ENCODE measurements around the gene ULK4. TPM values are rescaled to one million over a fixed set of nuclear protein-coding genes. Genes with fewer than 3 reads are reported as not detected.
A peak's percentile ranks its signal among the peaks of the same experiment; 100 is the strongest.

ULK4 gene
- polyA plus RNA-seq, 1 experiment = 1.6 TPM

- TF ChIP-seq CTCF (IDR thresholded peaks at IDR 0.05; ENCODE audit: insufficient read depth, low read depth, low read length) = no peak
- ChIA-PET POLR2A (no interaction called here), CTCF (no interaction called here)
- Histone ChIP-seq H3K27me3 (ENCODE audit: control insufficient read depth, insufficient read depth, low read length) (no peaks in the 10 kb centered on the region), H3K4me3 (ENCODE audit: low read depth, low read length) (no peak overlapping the region), H3K36me3 (ENCODE audit: control insufficient read depth, insufficient read depth, low read length) (no peaks in the 10 kb centered on the region)
- no peak for DNase-seq (ENCODE audit: low read depth)
These were observed 299.6 kb downstream of the ULK4 start for GRCh38 chr3:41662288-41662687.

- TF ChIP-seq CTCF (IDR thresholded peaks at IDR 0.05; ENCODE audit: insufficient read depth, low read depth, low read length) = no peak
- Histone ChIP-seq H3K36me3 (ENCODE audit: control insufficient read depth, insufficient read depth, low read length) (no peaks in the 10 kb centered on the region), H3K27me3 (ENCODE audit: control insufficient read depth, insufficient read depth, low read length) (no peaks in the 10 kb centered on the region), H3K4me3 (ENCODE audit: low read depth, low read length) (no peak overlapping the region)
- DNase-seq (ENCODE audit: low read depth) = no peak
- ChIA-PET POLR2A (no interaction called here), CTCF (no interaction called here)
These were observed 300.1 kb downstream of the ULK4 start for GRCh38 chr3:41661796-41662195.

- ChIA-PET POLR2A (no interaction called here), CTCF (no interaction called here)
- no peak for DNase-seq (ENCODE audit: low read depth)
- Histone ChIP-seq H3K36me3 (ENCODE audit: control insufficient read depth, insufficient read depth, low read length) (no peaks in the 10 kb centered on the region), H3K4me3 (ENCODE audit: low read depth, low read length) (no peak overlapping the region), H3K27me3 (ENCODE audit: control insufficient read depth, insufficient read depth, low read length) (no peaks in the 10 kb centered on the region)
- TF ChIP-seq CTCF (IDR thresholded peaks at IDR 0.05; ENCODE audit: insufficient read depth, low read depth, low read length) = no peak
These were observed 301.4 kb downstream of the ULK4 start for GRCh38 chr3:41660510-41660909.

- H3K27me3 ChIP-seq (ENCODE audit: control insufficient read depth, insufficient read depth, low read length) = no peaks in the 10 kb centered on the region
- H3K4me3 ChIP-seq (ENCODE audit: low read depth, low read length) = no peak overlapping the region
- DNase-seq (ENCODE audit: low read depth) = peak; percentile 2
- POLR2A ChIA-PET = no interaction called here
- TF ChIP-seq CTCF (IDR thresholded peaks at IDR 0.05; ENCODE audit: insufficient read depth, low read depth, low read length) = no peak
- CTCF ChIA-PET = no interaction called here
- no peaks in the 10 kb centered on the region for H3K36me3 ChIP-seq (ENCODE audit: control insufficient read depth, insufficient read depth, low read length)
These were observed 308.2 kb downstream of the ULK4 start for GRCh38 chr3:41653571-41654239.

- POLR2A ChIA-PET = no interaction called here
These were observed 309.0 kb downstream of the ULK4 start for GRCh38 chr3:41652931-41653330.

More at GRCh38 chr3:41652931-41653330, 309.0 kb downstream of the ULK4 start:
- H3K4me3 ChIP-seq (ENCODE audit: low read depth, low read length) = no peak overlapping the region
- CTCF ChIA-PET = interaction anchor here (1.0 kb wide), 1 partner anchor 229 kb away, joined by 3 read pairs; no protein-coding TSS in a partner anchor
- no peak for DNase-seq (ENCODE audit: low read depth)
- H3K27me3 ChIP-seq (ENCODE audit: control insufficient read depth, insufficient read depth, low read length) = no peaks in the 10 kb centered on the region
- no peaks in the 10 kb centered on the region for H3K36me3 ChIP-seq (ENCODE audit: control insufficient read depth, insufficient read depth, low read length)
- no peak for TF ChIP-seq CTCF (IDR thresholded peaks at IDR 0.05; ENCODE audit: insufficient read depth, low read depth, low read length)

All from BJ (cell line).